IPS DF 6.9 (cell line): ENCODE measurements around the gene HOXC6.

Experiments
- DNase-seq: peaks from one replicate; pipeline ENCODE4 v3.0.0-alpha.2; 2013; ENCODE audit warnings: low read depth, low spot score
- H3K27ac ChIP-seq: one replicate; pipeline ENCODE4 v1.5.1; 2013; ENCODE audit warnings: low read length, control low read depth
- H3K27me3 ChIP-seq: 2 replicates; pipeline ENCODE4 v1.6.1; 2013; ENCODE audit warnings: mild to moderate bottlenecking, low read length; ENCODE audit not compliant: control insufficient read depth, insufficient read depth
- H3K36me3 ChIP-seq: 2 replicates; pipeline ENCODE4 v1.6.1; 2013; ENCODE audit warnings: low read length; ENCODE audit not compliant: control insufficient read depth, insufficient read depth
- H3K4me1 ChIP-seq: 2 replicates; pipeline ENCODE4 v1.6.1; 2013; ENCODE audit warnings: low read length; ENCODE audit not compliant: control insufficient read depth, insufficient read depth
- H3K4me3 ChIP-seq: 2 replicates; pipeline ENCODE4 v1.5.1; 2013; ENCODE audit warnings: mild to moderate bottlenecking, low read length
- H3K9me3 ChIP-seq: 2 replicates; pipeline ENCODE4 v1.6.1; 2013; ENCODE audit warnings: low read length, inconsistent platforms; ENCODE audit not compliant: control insufficient read depth, insufficient read depth
- WGBS: extraction: QIAGEN DNeasy Blood & Tissue Kit; methylation state at CpG from one replicate; pipeline ENCODE4 v1.1.7; 2013; ENCODE audit warnings: mixed read lengths, missing lambda C conversion rate; ENCODE audit not compliant: insufficient read length, insufficient coverage; 5-methylcytosine and 5-hydroxymethylcytosine counted together

HOXC6 gene

DNA sequence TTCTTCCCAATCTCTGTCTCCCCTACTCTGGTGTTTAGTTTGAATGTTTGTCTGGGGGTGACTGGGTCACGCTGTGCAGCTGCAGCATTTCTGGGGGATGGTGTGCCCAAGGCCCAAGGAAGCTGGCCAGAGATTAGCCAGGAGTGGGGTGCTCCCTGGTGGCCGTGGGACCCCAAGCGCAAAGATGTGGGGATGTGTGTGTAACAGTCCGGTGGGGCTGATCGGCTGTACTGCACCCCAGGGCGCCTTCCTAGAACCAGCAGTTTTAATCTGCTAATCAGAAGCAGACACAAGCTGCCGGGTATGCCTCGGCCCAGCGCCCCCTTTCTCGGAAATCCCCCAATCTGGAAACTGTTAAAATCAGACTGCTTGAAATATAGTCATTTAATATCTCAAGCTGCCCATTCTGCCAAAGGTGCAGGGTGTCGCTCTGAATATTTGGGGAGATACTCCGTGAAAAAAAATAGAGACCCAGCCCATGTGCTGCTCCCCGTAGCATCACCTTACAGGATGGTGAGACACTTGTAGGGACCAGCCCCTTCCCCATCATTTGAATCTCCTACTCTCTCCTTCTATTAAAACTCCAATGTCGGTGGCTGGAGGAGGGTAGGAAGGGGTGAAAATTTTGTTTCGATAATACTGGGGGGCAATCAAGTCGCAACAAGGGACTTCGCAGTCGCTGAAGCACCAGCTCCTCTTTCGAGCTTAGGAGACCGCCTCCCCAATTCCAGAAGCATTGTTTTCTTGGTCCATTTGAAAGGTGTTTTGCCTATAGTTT is 24.0 kb upstream of the HOXC6 start:
- no CpG with 5 or more reads among the region's 20 CpGs for WGBS
- Histone ChIP-seq H3K27ac (no peak overlapping the region), H3K4me3 (no peak overlapping the region), H3K36me3 (no peaks in the 10 kb centered on the region), H3K9me3 (no peaks in the 10 kb centered on the region), H3K4me1 (peaks cover 1% of the 10 kb centered on the region; the same call in 1 of the 2 replicates), H3K27me3 (peaks cover 96% of the 10 kb centered on the region)
- DNase-seq, result no peak

DNA sequence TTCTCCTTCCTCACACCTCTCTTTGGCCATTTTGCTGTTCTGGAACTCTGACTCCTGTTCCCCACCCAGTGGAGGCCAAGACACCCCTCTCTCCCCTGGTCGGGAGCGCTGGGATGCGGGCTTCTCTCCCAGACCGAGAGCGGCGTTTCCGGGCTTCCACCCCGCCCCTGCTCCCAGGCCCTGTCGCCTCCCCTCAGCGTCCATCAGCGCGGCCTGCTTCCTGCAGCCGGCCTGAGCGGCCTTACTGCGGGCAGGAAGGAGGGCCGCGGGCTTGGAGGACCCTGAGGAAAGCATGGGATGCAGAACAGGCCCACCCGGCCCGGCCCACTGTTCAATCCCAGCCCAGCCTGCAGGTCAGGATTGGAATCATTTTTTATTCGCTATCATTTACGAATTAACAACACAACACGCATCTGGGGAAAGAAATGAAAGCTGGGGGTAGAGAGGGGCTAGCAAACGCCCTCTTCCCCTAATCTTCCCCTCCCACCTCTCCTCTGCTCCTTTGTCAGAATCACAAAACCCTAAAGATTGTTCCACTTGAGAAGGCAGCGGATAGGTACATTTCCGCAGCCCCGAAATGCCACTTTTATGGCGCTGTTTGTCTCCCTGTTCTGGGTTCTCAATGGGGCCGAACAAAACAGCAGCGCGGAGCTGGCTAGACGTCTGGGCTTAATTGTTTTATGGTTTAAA is 23.3 kb upstream of the HOXC6 start:
- H3K4me3 ChIP-seq, result no peak overlapping the region
- DNase-seq, result no peak
- no peaks in the 10 kb centered on the region for H3K9me3 ChIP-seq
- no CpG with 5 or more reads among the region's 31 CpGs for whole genome bisulfite sequencing
- H3K4me1 ChIP-seq, result peaks cover 1% of the 10 kb centered on the region; the same call in 1 of the 2 replicates
- H3K36me3 ChIP-seq, result no peaks in the 10 kb centered on the region
- peaks cover 96% of the 10 kb centered on the region for H3K27me3 ChIP-seq
- no peak overlapping the region for H3K27ac ChIP-seq

DNA sequence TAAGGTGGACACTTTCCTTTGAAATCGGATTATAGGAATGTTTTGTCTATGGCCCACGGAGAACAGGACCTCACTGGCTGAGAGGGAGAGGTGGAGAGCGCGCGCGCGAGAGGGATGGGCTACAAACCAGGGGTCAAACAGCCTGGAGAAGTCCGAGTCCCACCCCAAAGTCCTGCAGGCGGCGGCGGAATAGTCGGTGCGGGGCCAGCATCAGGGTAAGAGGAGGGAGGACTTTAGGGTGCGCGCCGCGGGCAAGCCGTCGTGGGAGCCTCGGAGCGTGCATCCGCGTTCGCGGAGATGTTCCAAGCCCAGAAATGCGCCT is 22.7 kb upstream of the HOXC6 start:
- no peaks in the 10 kb centered on the region; the same call in 1 of the 2 replicates for H3K4me1 ChIP-seq
- H3K36me3 ChIP-seq, result no peaks in the 10 kb centered on the region
- H3K4me3 ChIP-seq, result no peak overlapping the region
- no CpG with 5 or more reads among the region's 26 CpGs for WGBS
- H3K9me3 ChIP-seq, result no peaks in the 10 kb centered on the region
- H3K27me3 ChIP-seq, result peaks cover 96% of the 10 kb centered on the region
- DNase-seq, result no peak
- no peak overlapping the region for H3K27ac ChIP-seq

DNA sequence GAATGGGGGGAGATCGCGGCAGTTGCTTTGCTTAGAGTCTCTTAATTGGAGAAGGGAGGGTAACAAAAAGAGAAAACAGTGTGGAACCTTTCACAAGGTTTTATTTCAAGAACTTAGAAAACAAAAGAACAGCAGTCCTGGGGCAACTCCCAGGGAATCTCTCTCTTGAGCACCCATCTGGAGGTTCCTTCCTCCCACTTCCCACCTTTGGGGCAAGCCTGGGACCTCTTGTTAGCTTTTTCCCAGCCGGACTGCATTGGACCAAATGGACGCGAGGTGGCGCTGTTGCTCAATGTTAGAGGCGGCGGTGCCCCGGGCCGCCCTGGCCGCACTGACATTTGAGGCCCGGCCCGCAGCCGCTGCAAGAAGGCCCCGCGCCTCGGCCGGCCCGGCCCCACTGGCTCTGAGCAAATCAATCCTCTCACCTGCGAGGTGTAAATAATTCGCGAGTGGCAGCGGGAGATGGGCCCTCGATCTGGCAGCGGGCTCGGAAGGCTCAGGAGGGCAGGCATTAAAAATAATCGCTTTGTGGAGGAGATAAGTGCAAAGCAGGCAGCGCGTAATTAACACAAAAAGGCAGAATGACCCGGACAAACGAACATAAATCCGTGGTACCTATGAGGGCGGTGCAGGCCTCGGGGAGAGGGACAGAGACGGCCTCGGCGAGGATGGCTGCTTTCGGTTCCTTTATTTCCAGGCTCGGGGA is 22.2 kb upstream of the HOXC6 start:
- Histone ChIP-seq H3K4me3 (no peak overlapping the region), H3K4me1 (no peaks in the 10 kb centered on the region; the same call in 1 of the 2 replicates), H3K9me3 (no peaks in the 10 kb centered on the region), H3K36me3 (no peaks in the 10 kb centered on the region), H3K27me3 (peaks cover 96% of the 10 kb centered on the region), H3K27ac (no peak overlapping the region)
- DNase-seq, result no peak
- WGBS, result no CpG with 5 or more reads among the region's 39 CpGs

DNA sequence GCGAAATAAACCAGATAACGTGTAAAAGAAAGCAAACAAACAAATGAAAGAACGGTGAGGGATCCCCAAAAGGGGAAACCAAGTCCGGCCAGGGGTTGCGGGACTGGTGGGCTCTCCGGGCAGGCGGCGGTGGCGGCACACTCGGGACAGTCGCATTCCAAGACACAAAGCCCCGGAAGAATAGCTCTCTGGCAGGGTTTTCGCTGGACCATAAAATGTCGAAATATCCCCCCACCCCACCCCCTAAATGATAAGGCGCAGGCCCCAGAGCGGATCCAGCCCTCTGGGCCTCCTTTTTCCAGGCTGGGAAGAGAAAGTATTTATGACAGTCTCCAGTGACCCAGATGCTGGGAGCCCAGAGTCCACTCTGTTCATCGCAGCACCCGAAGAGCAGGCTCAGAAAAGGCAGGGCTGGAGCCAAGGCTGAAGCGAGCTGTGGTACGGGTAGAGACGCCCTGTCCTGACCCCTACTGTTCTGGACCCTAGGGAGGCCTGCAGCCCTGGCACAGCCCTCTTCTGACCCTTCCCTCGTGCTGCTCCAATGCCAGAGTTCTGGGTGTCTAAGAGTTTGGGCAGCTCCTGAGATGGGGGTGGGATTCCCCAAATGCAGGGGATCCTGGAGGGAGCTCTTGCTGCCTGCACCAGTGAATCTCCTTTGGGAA is 21.6 kb upstream of the HOXC6 start:
- Histone ChIP-seq H3K27ac (no peak overlapping the region), H3K4me1 (no peaks in the 10 kb centered on the region; the same call in 1 of the 2 replicates), H3K9me3 (no peaks in the 10 kb centered on the region), H3K4me3 (no peak overlapping the region), H3K36me3 (no peaks in the 10 kb centered on the region), H3K27me3 (peaks cover 96% of the 10 kb centered on the region)
- WGBS, result no CpG with 5 or more reads among the region's 22 CpGs
- DNase-seq, result no peak

DNA sequence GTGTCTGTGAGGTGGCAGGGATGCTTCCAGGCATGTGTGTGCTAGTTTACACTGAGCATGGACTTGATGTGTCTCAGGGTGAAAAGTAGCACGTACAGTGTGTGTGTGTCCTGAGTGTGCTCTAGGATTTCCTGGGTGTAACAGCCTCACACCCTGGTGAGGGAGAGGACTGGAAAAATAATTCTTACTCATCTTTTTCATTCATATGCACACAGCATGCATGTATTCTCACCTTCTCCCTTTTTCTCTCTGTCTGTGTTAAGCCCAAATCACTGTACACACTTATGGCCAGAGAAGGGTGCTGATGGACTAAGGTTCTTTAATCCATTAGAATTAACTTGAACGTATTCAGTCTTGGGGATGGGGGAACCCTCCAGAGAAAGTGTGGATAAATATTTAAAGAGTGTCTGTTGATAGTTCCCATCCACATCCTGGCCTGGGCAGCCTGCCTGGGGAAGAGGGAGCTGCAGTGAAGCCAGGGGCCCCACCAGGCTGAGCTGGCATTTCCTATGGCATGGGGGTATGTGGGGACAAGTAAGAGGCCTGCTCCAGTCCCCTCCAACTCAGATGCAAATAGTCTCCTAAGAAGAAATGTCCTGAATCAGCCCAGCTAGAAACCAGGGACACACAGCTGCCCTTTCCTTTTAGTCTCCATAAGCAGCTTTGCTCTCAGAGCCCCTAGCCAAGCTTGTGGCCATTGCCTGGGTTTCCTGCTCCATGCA is 20.5 kb upstream of the HOXC6 start:
- Histone ChIP-seq H3K27ac (no peak overlapping the region), H3K36me3 (no peaks in the 10 kb centered on the region), H3K4me1 (no peaks in the 10 kb centered on the region; the same call in 1 of the 2 replicates), H3K27me3 (peaks cover 93% of the 10 kb centered on the region), H3K4me3 (no peak overlapping the region), H3K9me3 (no peaks in the 10 kb centered on the region)
- no peak for DNase-seq
- no CpG with 5 or more reads among the region's 2 CpGs for WGBS

DNA sequence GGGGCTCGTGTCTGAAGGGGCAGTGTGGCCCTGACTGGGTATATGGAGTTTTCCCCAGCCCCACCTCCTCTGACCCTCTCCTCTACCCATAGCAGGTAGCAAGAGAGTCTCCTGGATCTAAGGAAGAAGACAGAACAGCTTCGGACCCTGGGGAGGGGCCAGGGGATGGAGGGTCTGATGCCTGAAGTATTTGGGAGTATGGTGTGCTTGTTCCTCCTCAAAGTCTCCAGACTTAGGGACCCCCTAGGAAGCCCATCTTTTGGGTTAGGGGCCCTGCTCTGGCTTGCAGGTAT is 20.0 kb upstream of the HOXC6 start:
- Histone ChIP-seq H3K36me3 (no peaks in the 10 kb centered on the region), H3K27ac (no peak overlapping the region), H3K9me3 (no peaks in the 10 kb centered on the region), H3K4me1 (no peaks in the 10 kb centered on the region; the same call in 1 of the 2 replicates), H3K4me3 (no peak overlapping the region), H3K27me3 (peaks cover 93% of the 10 kb centered on the region)
- DNase-seq, result no peak
- WGBS, result no CpG with 5 or more reads among the region's 2 CpGs

DNA sequence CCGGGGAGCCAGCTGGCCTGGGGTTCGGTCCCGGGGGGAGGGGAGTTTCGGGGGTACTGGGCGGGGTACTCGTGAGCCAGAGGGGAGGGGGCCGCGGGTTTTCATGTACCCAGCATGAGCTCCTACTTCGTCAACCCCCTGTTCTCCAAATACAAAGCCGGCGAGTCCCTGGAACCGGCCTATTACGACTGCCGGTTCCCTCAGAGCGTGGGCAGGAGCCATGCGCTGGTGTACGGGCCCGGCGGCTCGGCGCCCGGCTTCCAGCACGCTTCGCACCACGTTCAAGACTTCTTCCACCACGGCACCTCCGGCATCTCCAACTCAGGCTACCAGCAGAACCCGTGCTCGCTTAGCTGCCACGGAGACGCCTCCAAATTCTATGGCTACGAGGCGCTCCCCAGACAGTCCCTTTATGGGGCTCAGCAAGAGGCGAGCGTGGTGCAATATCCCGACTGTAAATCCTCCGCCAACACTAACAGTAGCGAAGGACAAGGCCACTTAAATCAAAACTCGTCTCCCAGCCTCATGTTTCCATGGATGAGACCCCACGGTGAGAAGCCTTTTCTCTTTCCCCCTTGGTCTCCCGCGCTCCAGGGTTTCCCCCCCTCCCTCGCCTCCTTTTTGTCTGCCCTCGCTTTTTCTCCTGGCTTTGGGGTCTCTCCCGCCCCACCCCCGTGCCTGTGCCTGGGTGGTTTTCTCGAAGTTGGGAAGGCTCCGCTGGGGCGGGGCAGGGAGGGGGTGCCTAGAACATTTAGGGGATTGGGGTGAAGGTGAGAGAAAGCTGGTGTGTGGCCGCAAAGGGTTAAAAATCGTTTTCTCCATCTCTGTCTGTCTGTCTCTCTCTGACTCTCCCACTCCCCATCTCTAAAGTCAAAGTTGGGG is 18.8 kb upstream of the HOXC6 start:
- Histone ChIP-seq H3K27ac (no peak overlapping the region), H3K27me3 (peaks cover 93% of the 10 kb centered on the region), H3K4me3 (no peak overlapping the region), H3K4me1 (no peaks in the 10 kb centered on the region; the same call in 1 of the 2 replicates), H3K9me3 (no peaks in the 10 kb centered on the region), H3K36me3 (no peaks in the 10 kb centered on the region)
- no peak for DNase-seq
- WGBS, result no CpG with 5 or more reads among the region's 51 CpGs

DNA sequence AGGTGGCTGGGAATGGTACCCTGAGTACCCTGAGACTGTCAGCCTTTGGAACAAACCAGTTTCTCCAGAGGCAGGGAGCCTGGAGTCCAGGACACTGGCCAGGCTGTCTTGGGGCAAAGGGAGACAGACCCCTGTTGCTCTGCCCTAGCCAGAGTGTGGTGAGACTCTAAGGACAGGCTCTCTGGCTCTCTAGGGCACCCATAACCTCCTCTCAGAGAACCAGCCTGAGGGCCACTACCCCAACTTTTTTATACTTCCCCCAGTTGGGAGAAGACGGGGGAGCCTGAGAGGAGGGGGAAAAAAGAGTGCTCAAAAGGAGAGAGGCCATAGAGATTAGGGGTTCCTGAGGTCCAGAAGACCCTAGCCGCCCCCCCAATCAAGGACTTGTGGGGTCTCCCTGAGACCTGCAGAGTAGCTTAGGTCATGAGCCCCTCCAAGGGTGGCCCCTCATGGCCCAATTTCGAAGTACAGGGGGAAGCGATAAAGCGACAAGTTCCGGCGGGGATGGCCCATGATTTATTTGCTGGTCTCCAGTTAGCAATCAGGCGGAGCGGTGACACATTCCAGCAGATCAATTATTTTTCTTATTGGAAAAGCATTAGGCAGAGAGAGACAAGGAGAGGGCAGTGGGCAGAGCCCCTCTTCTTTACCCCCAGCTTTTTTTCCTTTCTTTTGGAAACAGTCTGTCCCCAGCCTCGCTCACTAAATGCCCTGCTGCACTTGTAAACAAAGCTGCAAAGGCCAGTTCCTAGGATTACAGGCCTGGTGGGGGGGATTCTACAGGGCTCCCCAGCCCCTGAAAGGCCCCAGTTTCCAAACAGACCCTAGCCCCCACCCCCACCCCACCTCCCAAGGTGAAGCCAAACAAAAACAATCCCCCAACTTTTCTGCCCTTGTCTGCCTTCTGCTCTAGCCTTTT is 17.9 kb upstream of the HOXC6 start:
- Histone ChIP-seq H3K4me1 (no peaks in the 10 kb centered on the region), H3K4me3 (no peak overlapping the region), H3K27ac (no peak overlapping the region), H3K36me3 (no peaks in the 10 kb centered on the region), H3K9me3 (no peaks in the 10 kb centered on the region), H3K27me3 (peaks cover 93% of the 10 kb centered on the region)
- WGBS, result no CpG with 5 or more reads among the region's 10 CpGs
- no peak for DNase-seq
